GM18519 (cell line): ENCODE measurements around the gene INHBC.
"Not testable (repeated sequence)": the region's sequence is repeated elsewhere in the genome, so short reads cannot be mapped to it uniquely, and the experiment has no call there.

Source experiments
- ATAC-seq: cut with Tn5 transposase; IDR thresholded peaks from one replicate; pipeline ENCODE4 v1.9.1; 2021; ENCODE audit warnings: mild to moderate bottlenecking, moderate library complexity; ENCODE audit not compliant: unreplicated experiment, low FRiP score

INHBC gene

GRCh38 chr12:57428965-57429364 is 5.6 kb upstream of the INHBC start:
- no peak for ATAC-seq

- ATAC-seq, result no peak
Measured at GRCh38 chr12:57429473-57430111, 5.0 kb upstream of the INHBC start.

- ATAC-seq, result peak; percentile 30
Measured at GRCh38 chr12:57430112-57430930, 4.3 kb upstream of the INHBC start.

DNA sequence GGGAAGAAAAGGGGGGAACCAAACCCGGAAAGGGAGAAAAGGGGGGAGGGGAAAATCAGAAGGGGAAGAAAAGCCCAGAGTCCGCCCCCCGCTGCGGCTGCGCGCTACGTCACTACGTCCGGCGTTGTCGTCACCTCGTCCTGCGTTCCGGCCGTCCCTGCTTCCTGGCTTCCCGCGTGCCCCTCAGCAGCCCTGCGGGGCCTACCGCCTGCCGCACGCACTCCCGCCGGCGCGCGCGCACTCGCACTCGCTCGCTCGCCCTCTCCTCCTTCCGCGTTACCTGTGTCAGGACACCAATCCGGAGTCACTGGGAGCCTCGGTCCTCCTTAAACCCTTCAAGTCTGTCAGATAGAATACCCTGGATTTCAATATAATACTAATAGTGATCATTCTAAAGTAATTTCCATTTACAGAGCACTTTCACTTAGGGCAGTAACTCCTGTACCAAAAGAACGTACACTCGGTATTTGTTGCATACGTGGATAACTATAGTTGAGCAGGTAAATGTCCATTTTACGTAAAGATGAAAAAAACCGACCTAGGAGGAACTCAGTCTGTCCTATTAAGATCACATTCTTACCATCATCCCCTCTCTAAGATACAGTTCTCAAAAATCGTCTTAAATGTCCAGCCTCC is 3.5 kb upstream of the INHBC start, which contains the start of gene R3HDM2:
Gene R3HDM2, minus strand, starts transcription at position 113 of the 636 bp plus-strand sequence. CDS start 120,615 bp downstream, outside the sequence.
- ATAC-seq, result peak; percentile 85

GRCh38 chr12:57431654-57432188 is 2.9 kb upstream of the INHBC start:
- no peak for ATAC-seq

GRCh38 chr12:57433370-57433769 is 1.2 kb upstream of the INHBC start:
- ATAC-seq, result no peak

- ATAC-seq, result no peak
Measured at GRCh38 chr12:57435293-57435692, 709 bp downstream of the INHBC start.

GRCh38 chr12:57438400-57438799 is 3.8 kb downstream of the INHBC start:
- no peak for ATAC-seq

DNA sequence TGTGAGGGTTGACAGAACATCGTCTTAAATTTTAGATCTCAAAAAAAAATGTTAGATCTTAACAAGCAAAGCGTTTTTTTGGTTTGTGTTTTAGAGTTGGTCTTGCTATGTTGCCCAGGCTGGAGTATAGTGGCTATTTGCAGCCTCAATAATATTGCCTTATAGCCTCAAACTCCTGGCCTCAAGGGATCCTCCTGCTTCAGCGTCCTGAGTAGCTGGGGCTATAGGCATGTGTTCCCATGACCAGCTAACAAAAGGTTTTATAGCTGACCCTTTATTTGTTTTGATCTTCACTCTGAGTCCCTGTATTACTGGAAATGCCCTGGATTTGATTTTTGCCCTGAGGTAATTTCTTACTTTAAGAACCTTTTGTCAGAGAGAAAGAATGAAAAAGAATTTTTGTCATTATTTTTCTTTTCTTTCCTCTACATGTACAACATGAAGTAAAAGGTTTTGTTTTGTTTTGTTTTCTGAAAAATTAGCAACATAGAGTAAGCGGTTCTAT is 5.2 kb downstream of the INHBC start:
- ATAC-seq, result no peak

- ATAC-seq, result not testable (repeated sequence)
Measured at GRCh38 chr12:57441393-57441792, 6.8 kb downstream of the INHBC start.

- ATAC-seq, result no peak
Measured at GRCh38 chr12:57441846-57442427, 7.4 kb downstream of the INHBC start.

GRCh38 chr12:57444337-57444736 is 9.8 kb downstream of the INHBC start:
- ATAC-seq, result not testable (repeated sequence)

GRCh38 chr12:57444744-57445143 is 10.2 kb downstream of the INHBC start:
- no peak for ATAC-seq

- ATAC-seq, result no peak
Measured at GRCh38 chr12:57446292-57446960, 11.8 kb downstream of the INHBC start.

- ATAC-seq, result no peak
Measured at GRCh38 chr12:57448669-57449068, 14.1 kb downstream of the INHBC start.

GRCh38 chr12:57449375-57449774 is 14.8 kb downstream of the INHBC start:
- ATAC-seq, result no peak

DNA sequence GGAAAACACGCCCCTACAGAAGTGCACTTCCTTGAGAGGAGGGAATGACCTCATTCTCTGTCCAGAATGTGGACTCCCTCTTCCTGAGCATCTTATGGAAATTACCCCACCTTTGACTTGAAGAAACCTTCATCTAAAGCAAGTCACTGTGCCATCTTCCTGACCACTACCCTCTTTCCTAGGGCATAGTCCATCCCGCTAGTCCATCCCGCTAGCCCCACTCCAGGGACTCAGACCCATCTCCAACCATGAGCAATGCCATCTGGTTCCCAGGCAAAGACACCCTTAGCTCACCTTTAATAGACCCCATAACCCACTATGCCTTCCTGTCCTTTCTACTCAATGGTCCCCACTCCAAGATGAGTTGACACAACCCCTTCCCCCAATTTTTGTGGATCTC is 15.5 kb downstream of the INHBC start:
- no peak for ATAC-seq

DNA sequence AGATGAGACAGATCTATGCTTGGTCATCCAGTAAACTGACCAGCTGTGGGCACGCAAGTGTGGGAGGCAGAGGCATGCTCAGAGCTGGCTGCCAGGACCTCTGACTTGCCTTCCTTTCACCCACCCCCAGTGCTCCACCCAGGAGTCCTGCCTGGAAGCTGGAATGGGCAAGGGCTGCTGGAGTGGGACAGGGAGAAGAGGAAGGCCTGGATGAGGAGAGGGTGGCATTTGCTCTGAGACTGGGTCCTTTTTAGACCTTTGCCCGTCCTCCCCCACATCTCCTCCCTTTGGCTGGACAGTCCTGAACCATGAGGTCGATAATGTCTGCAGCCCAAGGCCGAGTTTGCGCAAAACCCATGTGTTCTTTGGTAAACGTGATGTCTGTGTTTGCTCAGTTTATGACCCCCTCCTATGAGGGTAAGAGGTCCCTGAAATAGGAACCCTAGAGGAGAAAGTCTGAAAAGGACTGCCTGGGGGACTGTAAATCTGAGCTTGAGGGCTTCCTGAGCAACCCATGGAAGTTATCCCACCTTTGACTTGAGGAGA is 16.7 kb downstream of the INHBC start:
- ATAC-seq, result no peak

DNA sequence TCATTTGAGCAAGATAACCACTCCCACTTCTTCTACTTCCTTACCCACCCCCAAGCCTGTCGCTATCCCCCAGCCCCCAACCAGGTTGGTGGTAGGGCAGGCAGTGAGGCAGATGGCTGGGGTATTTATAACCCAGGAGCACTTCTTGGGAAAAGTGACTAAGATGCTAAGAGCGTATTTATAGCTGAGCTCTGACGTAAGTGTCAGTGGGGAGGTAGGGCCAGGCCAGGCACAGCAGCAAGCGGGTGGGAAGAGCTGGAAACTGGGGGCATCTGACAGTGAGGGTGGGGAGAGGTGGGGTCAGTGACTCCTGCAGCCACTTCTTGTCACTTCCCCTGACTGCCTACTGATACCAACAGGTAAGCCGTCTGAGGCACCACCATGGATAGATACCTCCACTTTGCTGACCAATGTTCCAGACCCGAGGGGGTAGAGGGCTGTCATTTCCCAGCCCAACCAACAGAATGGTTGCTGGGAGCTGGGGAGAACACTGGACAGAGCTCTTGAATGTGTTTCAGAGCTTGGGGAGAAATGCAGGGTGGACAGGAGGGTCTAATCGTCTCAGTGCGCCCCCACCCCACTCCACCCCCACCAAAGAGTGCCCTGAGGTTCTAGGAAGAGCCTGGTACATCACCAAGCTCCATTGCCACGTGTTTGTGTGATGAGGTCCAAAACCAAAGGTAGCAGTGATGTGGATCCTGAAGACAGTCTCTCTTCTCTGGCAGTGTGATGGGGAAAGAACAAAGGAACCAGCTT is 17.8 kb downstream of the INHBC start:
- no peak for ATAC-seq
